GM12801 (cell line): ENCODE data around the gene RNF123.

ENCODE experiments used
- TF ChIP-seq, protein P1 (sequence below): IDR thresholded peaks from one replicate; pipeline ENCODE4 v1.5.1; 2011; ENCODE audit warnings: control low read depth; ENCODE audit not compliant: insufficient read length; ENCODE audit errors: extremely low read depth

Gene RNF123

DNA sequence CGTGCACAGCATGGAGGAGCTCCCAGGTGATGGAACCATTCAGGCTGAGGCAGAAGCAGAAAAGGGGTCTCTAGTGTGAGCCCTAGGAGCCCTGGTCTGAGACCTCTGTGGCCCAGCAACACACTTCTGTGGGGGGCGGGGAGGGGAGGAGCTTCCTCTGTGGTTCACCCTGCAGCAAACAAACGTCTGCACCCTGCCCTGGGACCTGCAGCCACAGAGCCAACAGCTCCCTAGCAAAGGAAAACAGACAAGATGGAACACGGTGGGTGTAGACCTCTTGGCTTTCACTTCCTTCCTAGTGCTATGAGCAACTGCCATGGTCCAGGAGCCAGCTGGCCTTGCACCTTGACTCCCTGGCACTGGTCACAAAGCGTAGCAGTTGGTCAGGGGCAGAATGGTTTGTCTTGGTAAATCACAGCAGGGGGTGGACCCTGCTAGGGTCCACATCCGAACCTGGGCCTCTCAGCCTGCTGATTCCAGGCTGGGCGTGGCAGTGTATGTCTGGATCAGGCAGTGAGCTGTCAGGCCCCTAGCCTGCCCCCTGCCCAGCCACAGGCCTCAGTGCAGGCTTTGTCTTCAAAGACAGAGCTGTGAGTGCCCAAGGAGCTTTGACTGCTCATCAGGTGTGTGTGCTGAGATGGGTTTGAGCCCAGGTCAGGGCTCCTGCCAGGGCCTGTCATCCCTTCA lies 23.4 kb downstream of the RNF123 start:
- TF ChIP-seq, protein P1, sequence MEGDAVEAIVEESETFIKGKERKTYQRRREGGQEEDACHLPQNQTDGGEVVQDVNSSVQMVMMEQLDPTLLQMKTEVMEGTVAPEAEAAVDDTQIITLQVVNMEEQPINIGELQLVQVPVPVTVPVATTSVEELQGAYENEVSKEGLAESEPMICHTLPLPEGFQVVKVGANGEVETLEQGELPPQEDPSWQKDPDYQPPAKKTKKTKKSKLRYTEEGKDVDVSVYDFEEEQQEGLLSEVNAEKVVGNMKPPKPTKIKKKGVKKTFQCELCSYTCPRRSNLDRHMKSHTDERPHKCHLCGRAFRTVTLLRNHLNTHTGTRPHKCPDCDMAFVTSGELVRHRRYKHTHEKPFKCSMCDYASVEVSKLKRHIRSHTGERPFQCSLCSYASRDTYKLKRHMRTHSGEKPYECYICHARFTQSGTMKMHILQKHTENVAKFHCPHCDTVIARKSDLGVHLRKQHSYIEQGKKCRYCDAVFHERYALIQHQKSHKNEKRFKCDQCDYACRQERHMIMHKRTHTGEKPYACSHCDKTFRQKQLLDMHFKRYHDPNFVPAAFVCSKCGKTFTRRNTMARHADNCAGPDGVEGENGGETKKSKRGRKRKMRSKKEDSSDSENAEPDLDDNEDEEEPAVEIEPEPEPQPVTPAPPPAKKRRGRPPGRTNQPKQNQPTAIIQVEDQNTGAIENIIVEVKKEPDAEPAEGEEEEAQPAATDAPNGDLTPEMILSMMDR: no peak

DNA sequence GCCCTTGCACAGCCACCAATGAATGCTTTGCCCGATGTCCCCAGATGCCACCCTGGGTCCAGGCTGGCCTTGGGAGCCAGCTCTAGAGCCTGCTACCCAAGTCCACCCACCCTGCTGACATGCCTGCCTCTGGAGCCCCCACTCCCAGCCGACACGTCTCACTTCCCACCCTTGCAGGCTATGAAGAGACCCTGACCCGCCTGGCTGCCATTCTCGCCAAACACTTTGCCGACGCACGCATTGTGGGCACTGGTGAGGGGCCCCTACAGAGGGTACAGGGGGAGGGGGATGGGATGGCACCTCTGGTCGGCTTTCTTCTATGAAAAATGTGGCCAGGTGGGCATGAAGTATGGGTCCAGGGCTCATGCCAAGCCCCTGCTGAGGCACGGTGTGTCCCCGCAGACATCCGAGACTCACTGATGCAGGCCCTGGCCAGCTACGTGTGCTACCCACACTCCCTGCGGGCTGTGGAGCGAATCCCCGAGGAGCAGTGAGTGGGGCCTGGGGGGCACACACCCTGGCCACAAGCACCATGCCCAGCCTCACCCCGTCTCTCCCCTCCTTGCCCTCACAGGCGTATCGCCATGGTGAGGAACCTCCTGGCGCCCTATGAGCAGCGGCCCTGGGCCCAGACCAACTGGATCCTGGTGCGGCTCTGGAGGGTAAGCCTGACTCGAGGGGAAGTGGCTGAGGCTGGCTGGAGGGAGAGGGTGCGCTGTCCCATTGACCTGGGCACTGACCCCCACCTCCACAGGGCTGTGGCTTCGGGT lies 24.2 kb downstream of the RNF123 start:
- TF ChIP-seq, protein P1: no peak

DNA sequence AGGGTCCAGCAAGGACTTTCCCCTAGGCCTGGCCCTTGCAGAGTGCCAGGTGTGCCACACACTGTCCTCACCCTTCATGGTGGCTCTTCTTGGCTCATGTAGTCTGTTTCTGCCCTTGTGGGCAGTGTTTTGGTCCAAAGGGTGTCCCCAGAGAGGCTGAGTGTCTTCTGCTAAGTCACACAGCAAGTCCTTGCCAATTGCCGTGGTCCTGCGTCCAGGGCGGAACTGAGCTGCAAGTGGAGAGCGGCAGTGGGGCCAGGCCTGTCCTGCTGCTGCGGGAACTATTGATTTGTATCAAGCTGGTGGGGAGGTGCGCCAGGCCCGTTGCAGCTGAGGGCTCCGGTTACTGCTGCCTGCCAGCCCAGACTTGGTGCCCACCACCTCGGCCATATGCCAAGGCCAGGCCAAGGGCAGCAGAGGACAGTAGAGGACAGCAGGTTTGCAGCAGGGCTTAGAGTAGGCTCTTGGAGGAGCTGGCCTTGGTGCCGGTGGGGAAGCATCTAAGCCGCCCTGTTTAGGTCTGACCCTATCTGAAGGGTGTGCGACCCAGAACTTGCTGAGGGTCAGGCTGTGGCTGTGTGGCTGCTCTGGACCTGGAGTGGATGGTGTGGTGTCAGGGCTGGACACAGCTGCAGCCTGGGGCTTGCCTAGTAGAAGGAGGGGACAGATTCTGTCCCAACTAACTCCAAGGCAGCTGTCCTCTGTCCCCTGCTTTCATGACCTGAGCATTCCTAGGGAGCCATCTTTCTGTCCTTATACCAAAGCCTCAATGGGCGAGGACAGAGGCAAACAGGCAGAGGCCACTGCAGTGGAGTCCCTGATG lies 25.6 kb downstream of the RNF123 start:
- TF ChIP-seq, protein P1: no peak

DNA sequence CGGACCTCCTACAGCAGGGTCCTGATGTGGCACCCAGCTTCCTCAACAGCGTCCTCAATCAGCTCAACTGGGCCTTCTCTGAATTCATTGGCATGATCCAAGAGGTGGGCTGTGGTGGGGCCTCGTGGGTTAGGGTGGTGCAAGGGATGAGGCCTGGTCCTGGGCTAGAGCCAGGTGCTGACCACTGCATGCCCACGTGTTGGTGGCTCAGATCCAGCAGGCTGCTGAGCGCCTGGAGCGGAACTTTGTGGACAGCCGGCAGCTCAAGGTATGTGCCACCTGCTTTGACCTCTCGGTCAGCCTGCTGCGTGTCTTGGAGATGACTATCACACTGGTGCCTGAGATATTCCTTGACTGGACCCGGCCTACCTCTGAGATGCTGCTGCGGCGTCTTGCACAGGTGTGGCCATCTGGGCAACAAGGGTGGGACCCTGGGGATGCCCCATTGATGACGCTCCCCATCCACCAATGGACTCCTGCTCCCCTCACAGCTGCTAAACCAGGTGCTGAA lies 26.3 kb downstream of the RNF123 start:
- TF ChIP-seq, protein P1: no peak

DNA sequence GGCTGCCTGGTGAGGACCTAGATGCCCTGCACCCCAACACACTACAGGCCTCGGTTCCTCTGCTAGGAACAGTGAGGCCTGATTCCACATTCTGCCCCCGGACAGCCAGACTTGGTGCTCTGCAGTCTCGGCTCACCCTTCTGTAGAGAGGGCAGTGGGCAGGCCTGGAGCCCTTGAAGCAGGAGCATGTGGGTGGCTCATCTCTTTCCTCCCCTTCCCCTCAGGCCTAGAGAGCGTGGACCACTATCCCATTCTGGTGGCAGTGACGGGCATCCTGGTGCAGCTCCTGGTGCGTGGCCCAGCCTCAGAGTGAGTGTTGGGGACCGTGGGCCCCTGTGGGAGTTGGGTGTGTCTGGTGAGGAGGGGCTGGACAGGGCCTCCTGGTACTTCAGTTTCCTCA lies 26.8 kb downstream of the RNF123 start:
- TF ChIP-seq, protein P1: no peak

DNA sequence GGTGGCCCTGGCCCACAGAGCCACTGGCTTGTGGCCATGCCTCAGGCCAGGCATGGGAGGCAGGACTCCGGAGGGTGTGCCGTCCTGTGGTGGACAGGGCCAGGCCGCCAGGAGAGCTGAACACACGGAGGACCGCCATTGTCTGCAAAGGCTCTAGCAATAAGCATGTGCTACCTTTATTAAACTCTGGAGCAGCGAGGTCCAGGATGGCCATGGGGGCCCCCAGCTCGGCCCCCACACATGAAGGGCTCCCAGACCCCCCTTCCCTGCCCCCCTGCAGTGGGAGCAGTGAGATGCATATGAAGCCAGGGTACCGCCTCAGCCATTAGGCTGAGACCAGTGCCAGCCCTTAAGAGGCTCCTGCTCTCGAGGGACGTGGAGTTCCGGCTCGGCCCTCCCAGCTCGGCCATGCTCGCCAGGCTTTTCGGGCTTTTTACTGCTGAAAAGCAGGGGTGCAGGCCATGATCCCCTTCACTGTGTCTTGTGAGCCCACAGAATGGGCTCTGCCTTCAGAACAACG lies 27.4 kb downstream of the RNF123 start:
- TF ChIP-seq, protein P1: no peak
